Epithelial cell of esophagus (primary cell): ENCODE measurements around the gene FAM210A.

Experiments used
- DNase-seq: peaks from one replicate; pipeline ENCODE4 v3.0.0; 2010; ENCODE audit warnings: low read depth
- H3K4me3 ChIP-seq: 2 replicates; pipeline ENCODE4 v1.5.1; 2011; ENCODE audit warnings: mild to moderate bottlenecking, low read length, control low read depth
- TF ChIP-seq, protein P1 (sequence below): IDR thresholded peaks from 2 replicates; pipeline ENCODE4 v1.5.1; 2011; ENCODE audit warnings: low read depth, mild to moderate bottlenecking, low read length, control low read depth, inconsistent platforms; ENCODE audit not compliant: insufficient read depth; ENCODE audit errors: missing control alignments

Gene FAM210A

DNA sequence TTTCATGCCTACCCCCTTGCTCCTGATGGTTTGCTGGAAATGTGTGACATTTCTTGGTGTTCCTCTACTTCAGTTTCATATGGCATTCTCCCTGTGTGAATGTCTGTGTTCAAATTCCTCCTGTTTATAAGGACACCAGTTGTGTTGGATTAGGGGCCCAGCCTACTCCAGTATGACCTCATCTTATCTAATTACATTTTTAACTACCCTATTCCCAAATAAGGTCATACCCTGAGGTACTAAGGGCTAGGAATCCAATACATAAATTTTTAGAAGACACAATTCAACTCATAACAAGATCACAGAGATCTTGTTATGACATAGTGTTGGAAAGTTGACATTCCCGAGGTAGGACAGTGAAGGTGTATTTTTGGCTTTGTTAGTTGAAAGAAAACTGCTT, 5.5 kb downstream of the FAM210A start:
- TF ChIP-seq, protein P1, sequence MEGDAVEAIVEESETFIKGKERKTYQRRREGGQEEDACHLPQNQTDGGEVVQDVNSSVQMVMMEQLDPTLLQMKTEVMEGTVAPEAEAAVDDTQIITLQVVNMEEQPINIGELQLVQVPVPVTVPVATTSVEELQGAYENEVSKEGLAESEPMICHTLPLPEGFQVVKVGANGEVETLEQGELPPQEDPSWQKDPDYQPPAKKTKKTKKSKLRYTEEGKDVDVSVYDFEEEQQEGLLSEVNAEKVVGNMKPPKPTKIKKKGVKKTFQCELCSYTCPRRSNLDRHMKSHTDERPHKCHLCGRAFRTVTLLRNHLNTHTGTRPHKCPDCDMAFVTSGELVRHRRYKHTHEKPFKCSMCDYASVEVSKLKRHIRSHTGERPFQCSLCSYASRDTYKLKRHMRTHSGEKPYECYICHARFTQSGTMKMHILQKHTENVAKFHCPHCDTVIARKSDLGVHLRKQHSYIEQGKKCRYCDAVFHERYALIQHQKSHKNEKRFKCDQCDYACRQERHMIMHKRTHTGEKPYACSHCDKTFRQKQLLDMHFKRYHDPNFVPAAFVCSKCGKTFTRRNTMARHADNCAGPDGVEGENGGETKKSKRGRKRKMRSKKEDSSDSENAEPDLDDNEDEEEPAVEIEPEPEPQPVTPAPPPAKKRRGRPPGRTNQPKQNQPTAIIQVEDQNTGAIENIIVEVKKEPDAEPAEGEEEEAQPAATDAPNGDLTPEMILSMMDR = no peak
- no peak overlapping the region for H3K4me3 ChIP-seq
- no peak for DNase-seq

DNA sequence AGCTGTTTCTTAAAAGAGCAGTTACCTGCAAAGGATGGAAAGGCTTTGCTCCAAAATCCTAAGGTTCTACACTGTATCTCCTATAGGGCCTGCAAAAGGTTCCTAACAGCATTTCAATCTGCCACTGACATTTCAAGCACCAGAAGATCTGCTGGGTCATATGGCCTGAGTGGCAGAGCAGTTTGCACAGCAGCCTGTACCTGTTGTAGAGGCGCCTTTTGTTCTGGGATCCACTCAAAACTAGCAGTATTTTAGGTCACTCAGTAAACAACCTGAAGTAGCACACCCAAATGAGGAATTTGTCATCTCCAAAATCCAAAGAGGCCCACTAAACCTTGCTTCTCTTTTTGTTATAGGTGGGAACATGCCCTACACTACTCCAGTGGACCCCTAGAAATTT, 6.2 kb downstream of the FAM210A start:
- H3K4me3 ChIP-seq = no peak overlapping the region
- TF ChIP-seq, protein P1 = no peak
- no peak for DNase-seq

DNA sequence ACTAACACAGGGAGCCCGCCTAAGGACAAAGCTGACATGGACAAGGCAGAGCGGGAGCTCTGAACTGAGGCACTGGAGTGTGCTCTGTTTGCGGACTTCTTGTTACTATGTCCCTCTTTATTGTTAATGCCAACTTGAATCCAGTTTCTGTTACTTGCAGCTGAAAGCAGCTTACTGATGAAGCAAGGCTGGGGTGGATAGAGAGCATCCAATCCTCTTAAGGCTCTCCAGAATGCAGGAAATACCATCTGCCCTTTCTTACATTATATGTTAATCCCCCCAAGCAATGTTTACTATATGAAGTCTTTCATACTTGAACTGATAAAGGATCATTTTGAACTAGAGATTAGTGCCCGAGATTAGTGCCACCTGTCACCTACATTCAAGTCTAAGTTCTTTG, 9.4 kb downstream of the FAM210A start:
- no peak for DNase-seq
- TF ChIP-seq, protein P1 = no peak
- no peak overlapping the region for H3K4me3 ChIP-seq

DNA sequence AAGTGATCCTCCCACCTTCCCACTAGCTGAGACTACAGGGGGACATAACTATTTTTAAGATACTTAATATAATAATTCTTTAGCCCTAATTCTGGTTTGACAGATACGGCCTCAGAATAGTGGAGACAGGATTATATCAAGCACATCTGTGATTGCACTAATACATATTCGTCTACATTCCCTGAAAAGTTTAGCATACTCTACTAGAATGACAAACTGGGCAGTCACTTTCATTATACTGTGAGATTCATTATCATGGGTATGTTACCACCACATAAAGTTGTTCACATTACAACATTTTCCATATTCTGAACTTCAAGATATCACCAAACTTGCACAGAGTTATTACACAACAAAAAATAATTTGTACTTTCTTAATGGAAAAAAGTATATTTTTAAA, 11.0 kb downstream of the FAM210A start:
- no peak overlapping the region for H3K4me3 ChIP-seq
- no peak for DNase-seq
- TF ChIP-seq, protein P1 = no peak

DNA sequence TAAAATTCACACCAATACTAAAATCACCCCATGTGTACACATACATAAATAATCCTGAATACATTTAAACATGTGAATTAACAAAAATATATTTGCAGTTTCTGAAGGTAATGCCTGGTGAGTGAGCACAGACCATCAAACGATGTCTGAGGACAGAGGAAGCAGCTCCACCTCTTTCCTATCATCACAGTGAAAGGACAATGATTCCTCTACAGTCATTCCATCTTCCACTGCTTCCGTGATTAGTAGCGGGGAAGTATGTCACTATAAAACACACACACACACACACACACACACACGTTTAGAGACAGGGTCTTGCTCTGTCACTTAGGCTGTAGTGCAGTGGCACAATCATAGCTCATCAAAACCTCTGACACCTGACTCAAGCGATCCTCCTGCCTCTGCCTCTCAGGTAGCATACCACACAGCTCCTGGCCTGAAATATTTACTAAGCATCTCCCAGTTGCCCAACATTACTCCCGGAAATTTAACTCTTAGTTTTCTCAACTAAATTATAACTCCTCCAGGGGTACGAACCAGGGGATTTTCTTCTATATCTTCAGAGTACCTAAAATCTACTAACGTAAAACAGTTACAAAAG, 12.8 kb downstream of the FAM210A start:
- H3K4me3 ChIP-seq = no peak overlapping the region
- TF ChIP-seq, protein P1 = no peak
- peak; percentile 29 for DNase-seq

DNA sequence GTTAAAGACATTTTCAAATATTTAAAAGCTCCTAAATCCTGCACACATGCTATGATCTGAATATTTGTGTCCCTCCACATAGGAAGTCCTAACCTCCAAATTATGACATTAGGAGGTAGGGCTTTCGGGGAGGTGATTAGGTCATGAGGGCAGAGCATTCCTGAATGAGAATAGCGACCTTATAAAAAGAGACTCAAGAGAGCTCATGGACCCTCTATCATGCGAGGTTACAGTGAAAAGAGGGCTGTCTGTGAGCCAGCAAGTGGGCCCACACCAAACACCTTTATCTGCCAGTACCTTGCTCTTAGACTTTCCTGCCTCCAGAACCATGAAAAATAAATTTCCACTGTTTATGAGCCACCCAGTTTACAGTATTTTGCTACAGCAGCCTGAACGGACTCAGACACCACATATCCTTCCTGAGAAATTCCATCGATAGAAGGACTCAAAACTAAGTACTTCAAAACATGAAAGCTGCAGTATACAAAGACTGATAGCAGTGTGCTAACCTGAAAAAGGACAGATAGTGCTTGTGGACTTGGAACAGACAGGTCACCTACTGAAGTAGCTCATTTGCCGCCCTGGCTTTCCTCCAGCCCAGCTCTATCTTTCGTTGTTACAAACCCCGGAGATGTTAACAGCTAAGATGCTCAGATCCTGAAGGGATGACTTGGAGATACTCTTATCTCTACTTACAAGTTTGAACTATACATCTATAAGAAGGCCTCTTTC, 13.8 kb downstream of the FAM210A start:
- TF ChIP-seq, protein P1 = no peak
- H3K4me3 ChIP-seq = no peak overlapping the region
- DNase-seq = no peak

DNA sequence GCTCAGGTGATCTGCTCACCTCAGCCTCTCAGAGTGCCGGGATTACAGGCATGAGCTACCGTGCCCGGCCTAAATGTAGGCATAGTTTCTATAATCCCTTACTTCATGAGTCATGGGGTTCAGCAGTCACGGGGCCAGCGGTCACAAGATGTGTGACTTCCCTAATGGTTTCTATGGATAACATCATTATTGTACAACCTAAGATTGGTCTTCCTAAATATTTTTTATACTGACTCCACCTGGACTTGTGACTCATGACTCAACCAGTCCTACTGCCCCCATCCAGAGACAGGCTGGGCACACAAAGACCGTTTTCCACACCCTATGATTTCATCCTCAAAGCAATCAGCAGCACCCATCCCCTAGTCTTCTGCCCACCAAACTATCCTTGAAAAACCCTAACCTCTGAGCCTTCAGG, 15.9 kb downstream of the FAM210A start:
- peak; percentile 97 for DNase-seq
- TF ChIP-seq, protein P1 = no peak

More for the DNA sequence above, 15.9 kb downstream of the FAM210A start:
- H3K4me3 ChIP-seq = no peak overlapping the region
